Neuronal stem cell (in vitro differentiated cells): ENCODE measurements around the gene SLC26A4.

Experiments used
- DNase-seq: peaks from one replicate; pipeline ENCODE4 v3.0.0-alpha.2; 2013; ENCODE audit warnings: low spot score
- H2AFZ ChIP-seq: one replicate; pipeline ENCODE4 v1.6.1; 2013; ENCODE audit warnings: mild to moderate bottlenecking, low read length, inconsistent platforms
- H2AK5ac ChIP-seq: 2 replicates; pipeline ENCODE4 v1.6.1; 2013; ENCODE audit warnings: low read depth, mild to moderate bottlenecking, inconsistent platforms, low read length, moderate library complexity, mixed read lengths
- H2BK120ac ChIP-seq: 2 replicates; pipeline ENCODE4 v1.6.1; 2013; ENCODE audit warnings: low read depth, mild to moderate bottlenecking, inconsistent platforms, low read length, moderate library complexity, mixed read lengths
- H2BK12ac ChIP-seq: one replicate; pipeline ENCODE4 v1.6.1; 2013; ENCODE audit warnings: low read length, inconsistent platforms
- H2BK15ac ChIP-seq: 2 replicates; pipeline ENCODE4 v1.6.1; 2013; ENCODE audit warnings: mild to moderate bottlenecking, low read length, inconsistent platforms, mixed read lengths
- H2BK5ac ChIP-seq: one replicate; pipeline ENCODE4 v1.6.1; 2013; ENCODE audit warnings: inconsistent platforms, mild to moderate bottlenecking, low read length, moderate library complexity
- H3K14ac ChIP-seq: one replicate; pipeline ENCODE4 v1.6.1; 2013; ENCODE audit warnings: low read length, inconsistent platforms
- H3K18ac ChIP-seq: 2 replicates; pipeline ENCODE4 v1.6.1; 2013; ENCODE audit warnings: low read length, inconsistent platforms
- H3K23ac ChIP-seq: 2 replicates; pipeline ENCODE4 v1.6.1; 2013; ENCODE audit warnings: low read depth, mild to moderate bottlenecking, mixed read lengths, low read length, inconsistent platforms; ENCODE audit not compliant: poor library complexity
- H3K27ac ChIP-seq: replicated peaks from 3 replicates; pipeline ENCODE4 v1.5.1; 2013; ENCODE audit warnings: low read length, inconsistent platforms
- H3K27me3 ChIP-seq, 3 experiments: 2 replicates each; pipeline ENCODE4 v1.6.1; 2013; ENCODE audit warnings: low read length in 3 of 3, mild to moderate bottlenecking in 2 of 3, inconsistent platforms in 1 of 3, low read depth in 1 of 3, mixed read lengths in 1 of 3, moderate library complexity in 1 of 3; ENCODE audit not compliant: control insufficient read depth in 3 of 3, insufficient read depth in 3 of 3
- H3K36me3 ChIP-seq, 2 donors: replicated peaks in 1 of 2; 2 replicates each; pipeline ENCODE4 v1.6.1; 2013; ENCODE audit warnings: low read length in 2 of 2; ENCODE audit not compliant: control insufficient read depth in 2 of 2, insufficient read depth in 2 of 2
- H3K4ac ChIP-seq: 2 replicates; pipeline ENCODE4 v1.6.1; 2013; ENCODE audit warnings: inconsistent platforms, mild to moderate bottlenecking, low read length, moderate library complexity
- H3K4me1 ChIP-seq, 2 donors: 1 replicate in 1 of 2; 2 replicates in 1 of 2; pipeline ENCODE4 v1.6.1; 2013; ENCODE audit warnings: low read length in 2 of 2, low read depth in 1 of 2; ENCODE audit not compliant: control insufficient read depth in 2 of 2, insufficient read depth in 1 of 2
- H3K4me2 ChIP-seq: one replicate; pipeline ENCODE4 v1.6.1; 2013; ENCODE audit warnings: mild to moderate bottlenecking, low read length, inconsistent platforms; ENCODE audit not compliant: insufficient read depth, poor library complexity, severe bottlenecking
- H3K4me3 ChIP-seq, 2 donors: 2 replicates each; pipeline ENCODE4 v1.5.1; 2013; ENCODE audit warnings: low read length in 2 of 2, mild to moderate bottlenecking in 2 of 2, inconsistent platforms in 1 of 2, moderate library complexity in 1 of 2
- H3K79me1 ChIP-seq: one replicate; pipeline ENCODE4 v1.6.1; 2013; ENCODE audit warnings: low read depth, mild to moderate bottlenecking, inconsistent platforms, low read length, moderate library complexity
- H3K9ac ChIP-seq: one replicate; pipeline ENCODE4 v1.6.1; 2013; ENCODE audit warnings: mild to moderate bottlenecking, low read depth, low read length, inconsistent platforms; ENCODE audit not compliant: poor library complexity
- H3K9me3 ChIP-seq, 2 donors: replicated peaks in 1 of 2; 2 replicates each; pipeline versions ENCODE3 to v1.6.1; 2013; ENCODE audit warnings: low read length in 2 of 2, mild to moderate bottlenecking in 2 of 2, inconsistent platforms in 1 of 2, low read depth in 1 of 2, mixed read lengths in 1 of 2, moderate library complexity in 1 of 2; ENCODE audit not compliant: control insufficient read depth in 2 of 2, insufficient read depth in 1 of 2
- H4K8ac ChIP-seq: one replicate; pipeline ENCODE4 v1.6.1; 2013; ENCODE audit warnings: low read depth, mild to moderate bottlenecking, inconsistent platforms, low read length, moderate library complexity
- H4K91ac ChIP-seq: one replicate; pipeline ENCODE4 v1.6.1; 2013; ENCODE audit warnings: low read length, low read depth, mild to moderate bottlenecking, inconsistent platforms; ENCODE audit not compliant: poor library complexity
- WGBS, 2 donors: extraction: QIAGEN DNeasy Blood & Tissue Kit; methylation state at CpG; one replicate each; pipeline ENCODE4 v1.1.7; 2013; ENCODE audit warnings: missing lambda C conversion rate in 2 of 2, mixed read lengths in 1 of 2; ENCODE audit not compliant: insufficient read length in 2 of 2, insufficient replicate concordance in 1 of 2; ENCODE audit errors: extremely low coverage in 2 of 2; 5-methylcytosine and 5-hydroxymethylcytosine counted together

The SLC26A4 gene

DNA sequence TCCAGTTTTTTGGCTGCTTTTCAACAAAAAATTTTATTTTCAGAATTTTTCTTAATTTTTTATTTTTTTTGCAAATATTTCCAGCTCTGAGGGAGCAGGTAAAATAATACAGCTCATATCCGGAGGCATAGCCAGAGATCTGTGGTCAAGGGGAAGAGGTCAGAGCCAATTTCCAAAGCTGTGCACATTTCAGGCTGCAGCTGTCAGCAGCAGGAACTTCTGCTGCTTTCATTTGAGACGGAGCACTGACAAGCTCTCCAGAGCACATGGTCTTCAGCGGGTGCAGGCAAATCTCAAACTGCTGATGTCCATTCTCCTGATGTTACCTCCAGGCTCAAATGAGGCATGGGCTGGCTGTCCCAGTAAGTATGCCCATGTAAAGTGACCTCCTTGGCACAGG is 31.1 kb downstream of the SLC26A4 start:
- whole genome bisulfite sequencing, 2 donors = no CpG with 5 or more reads among the region's 3 CpGs
- Histone ChIP-seq H2BK12ac (no peak overlapping the region), H3K27ac (no peak overlapping the region)

GRCh38 chr7:107692501-107692900 is 31.9 kb downstream of the SLC26A4 start:
- no peak overlapping the region for H3K23ac ChIP-seq
- no CpG with 5 or more reads among the region's 1 CpG for WGBS, 2 donors
- no peak overlapping the region for H3K4me2 ChIP-seq
- no peak overlapping the region for H3K9ac ChIP-seq
- H4K8ac ChIP-seq = no peak overlapping the region
- no peaks in the 10 kb centered on the region for H3K36me3 ChIP-seq
- no peak overlapping the region for H3K18ac ChIP-seq
- H3K27ac ChIP-seq = no peak overlapping the region
- no peak overlapping the region for H2AFZ ChIP-seq
- H2BK15ac ChIP-seq = no peak overlapping the region
- DNase-seq = no peak
- peaks cover 0 to 56% (median 0%) of the 10 kb centered on the region in 3 experiments for H3K27me3 ChIP-seq
- H3K79me1 ChIP-seq = no peaks in the 10 kb centered on the region
- H3K4me3 ChIP-seq = no peak overlapping the region
- H3K14ac ChIP-seq = no peak overlapping the region
- no peak overlapping the region for H3K4ac ChIP-seq
- no peak overlapping the region for H2BK12ac ChIP-seq
- H2BK5ac ChIP-seq = no peak overlapping the region
- no peak overlapping the region for H2AK5ac ChIP-seq
- no peak overlapping the region for H2BK120ac ChIP-seq
- H3K4me1 ChIP-seq = peaks cover 2 to 7% of the 10 kb centered on the region in 2 donors
- no peak overlapping the region for H4K91ac ChIP-seq
- no peaks in the 10 kb centered on the region for H3K9me3 ChIP-seq

More for the DNA sequence above, 31.1 kb downstream of the SLC26A4 start:
- Histone ChIP-seq H2AFZ (no peak overlapping the region), H3K36me3 (no peaks in the 10 kb centered on the region), H3K9ac (no peak overlapping the region), H3K4me1 (peaks cover under 1 to 2% of the 10 kb centered on the region in 2 donors), H3K4ac (no peak overlapping the region), H2BK15ac (no peak overlapping the region), H3K79me1 (no peaks in the 10 kb centered on the region), H2BK120ac (no peak overlapping the region), H3K4me3 (no peak overlapping the region), H3K18ac (no peak overlapping the region), H4K91ac (no peak overlapping the region), H2AK5ac (no peak overlapping the region), H3K4me2 (no peak overlapping the region), H2BK5ac (no peak overlapping the region), H3K14ac (no peak overlapping the region), H3K27me3 (peaks cover 0 to 56% (median 0%) of the 10 kb centered on the region in 3 experiments), H3K23ac (no peak overlapping the region), H3K9me3 (no peaks in the 10 kb centered on the region), H4K8ac (no peak overlapping the region)
- DNase-seq = no peak

DNA sequence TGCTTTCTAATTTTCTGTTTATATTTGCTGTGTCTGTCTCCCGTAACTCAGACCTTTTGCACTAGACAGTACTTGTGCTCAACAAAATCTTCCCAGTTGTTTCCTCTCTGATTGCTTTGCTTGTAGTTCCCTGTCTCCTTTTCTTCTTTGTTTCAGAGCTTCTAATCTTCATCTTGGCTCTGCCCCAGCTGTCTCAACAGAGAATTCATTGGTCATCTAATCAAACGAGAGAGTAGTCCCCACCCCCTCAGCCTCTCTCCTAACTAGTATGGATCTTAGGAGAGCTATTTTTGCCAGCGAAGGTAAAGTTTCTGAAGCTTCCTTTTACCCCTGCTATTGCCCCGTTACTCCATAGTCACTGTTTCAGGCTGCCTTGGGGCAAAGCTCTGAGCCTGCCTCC is 32.8 kb downstream of the SLC26A4 start:
- Histone ChIP-seq H2AK5ac (no peak overlapping the region), H3K36me3 (no peaks in the 10 kb centered on the region), H4K91ac (no peak overlapping the region), H2BK15ac (no peak overlapping the region), H2BK120ac (no peak overlapping the region), H3K79me1 (no peaks in the 10 kb centered on the region), H3K4ac (no peak overlapping the region), H3K27me3 (peaks cover 0 to 50% (median 0%) of the 10 kb centered on the region in 3 experiments), H2AFZ (no peak overlapping the region), H3K23ac (no peak overlapping the region), H3K4me3 (no peak overlapping the region), H3K4me1 (peaks cover 2 to 15% of the 10 kb centered on the region in 2 donors), H3K27ac (no peak overlapping the region), H2BK12ac (no peak overlapping the region), H2BK5ac (no peak overlapping the region), H3K9me3 (no peaks in the 10 kb centered on the region), H3K14ac (no peak overlapping the region), H3K18ac (no peak overlapping the region), H3K9ac (no peak overlapping the region), H3K4me2 (no peak overlapping the region), H4K8ac (no peak overlapping the region)
- DNase-seq = no peak
- WGBS, 2 donors = no CpG with 5 or more reads among the region's 4 CpGs

DNA sequence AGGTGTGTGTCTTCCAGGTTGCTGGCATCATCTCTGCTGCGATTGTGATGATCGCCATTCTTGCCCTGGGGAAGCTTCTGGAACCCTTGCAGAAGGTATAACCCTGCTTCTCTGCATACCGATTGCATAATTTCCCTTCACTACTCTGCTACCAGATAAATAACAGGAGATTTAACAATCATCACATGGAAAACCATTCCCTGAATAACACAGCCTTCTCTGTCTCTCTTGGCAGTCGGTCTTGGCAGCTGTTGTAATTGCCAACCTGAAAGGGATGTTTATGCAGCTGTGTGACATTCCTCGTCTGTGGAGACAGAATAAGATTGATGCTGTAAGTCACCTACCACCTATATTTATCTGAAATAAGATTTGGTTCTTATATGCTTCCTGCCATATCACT is 33.8 kb downstream of the SLC26A4 start:
- DNase-seq = no peak
- no peak overlapping the region for H2BK5ac ChIP-seq
- no peak overlapping the region for H3K4me2 ChIP-seq
- H3K79me1 ChIP-seq = no peaks in the 10 kb centered on the region
- H3K36me3 ChIP-seq = no peaks in the 10 kb centered on the region
- H2AFZ ChIP-seq = no peak overlapping the region
- H2AK5ac ChIP-seq = no peak overlapping the region
- H3K23ac ChIP-seq = no peak overlapping the region
- no peak overlapping the region for H4K8ac ChIP-seq
- no peak overlapping the region for H3K9ac ChIP-seq
- no peak overlapping the region for H2BK120ac ChIP-seq
- H3K27me3 ChIP-seq = peaks cover 0 to 40% (median 0%) of the 10 kb centered on the region in 3 experiments
- no peak overlapping the region for H3K27ac ChIP-seq
- no peak overlapping the region for H4K91ac ChIP-seq
- H3K4ac ChIP-seq = no peak overlapping the region
- WGBS, 2 donors = no CpG with 5 or more reads among the region's 5 CpGs
- no peak overlapping the region for H2BK15ac ChIP-seq
- no peak overlapping the region for H2BK12ac ChIP-seq
- H3K4me1 ChIP-seq = peaks cover 2 to 15% of the 10 kb centered on the region in 2 donors
- no peak overlapping the region for H3K4me3 ChIP-seq
- no peaks in the 10 kb centered on the region for H3K9me3 ChIP-seq
- no peak overlapping the region for H3K18ac ChIP-seq
- no peak overlapping the region for H3K14ac ChIP-seq
